ENCODE results near the gene LMF1. TPM values are rescaled to one million over a fixed set of nuclear protein-coding genes. Genes with fewer than 3 reads are reported as not detected.

LMF1 gene
- total and polyA plus RNA-seq, 4 donors, result 8.8 to 75.0 (median 28.3) TPM

DNA sequence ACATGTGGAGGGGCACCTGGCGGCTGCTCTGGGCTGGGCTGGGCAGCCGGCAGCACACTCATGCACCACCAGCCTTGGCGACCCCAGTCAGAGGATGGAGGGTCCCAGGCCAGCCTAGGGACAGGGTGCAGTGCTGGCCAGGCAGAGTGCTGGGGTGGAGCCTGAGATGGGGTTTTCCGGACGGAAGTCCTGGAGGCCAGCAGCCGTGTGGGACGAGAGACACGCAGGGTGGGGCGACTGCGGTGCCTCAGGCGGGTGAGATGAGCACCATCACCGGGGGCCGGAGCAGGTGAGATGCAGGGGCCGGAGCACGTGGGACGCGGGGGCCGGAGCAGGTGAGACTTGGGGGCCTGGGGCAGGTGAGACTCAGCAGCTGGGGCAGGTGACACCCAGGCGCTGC is 55.2 kb downstream of the LMF1 start:
- intact Hi-C loops (cut with DNase I), result no loop called here
- H3K9me3 ChIP-seq (ENCODE audit: control insufficient read depth, low read length), result no peaks in the 10 kb centered on the region
- no peaks in the 10 kb centered on the region for H3K27me3 ChIP-seq (ENCODE audit: control insufficient read depth in 1 of 2, insufficient read depth in 2 of 2, low read length in 1 of 2)
- H3K36me3 ChIP-seq (ENCODE audit: control insufficient read depth in 1 of 2, insufficient read depth in 2 of 2, low read length in 1 of 2), result no peaks in the 10 kb centered on the region
- no peaks in the 10 kb centered on the region for H3K4me1 ChIP-seq (ENCODE audit: control insufficient read depth in 1 of 2, insufficient read depth in 2 of 2, low read length in 2 of 2)
- whole genome bisulfite sequencing, 2 donors, result 94% methylated on average over 19 of the region's 19 CpGs
- DNase-seq, result peak in 1 of 2 donors; percentile 70
- no peak overlapping the region for H3K4me3 ChIP-seq (ENCODE audit: low read length in 2 of 2)
- ATAC-seq (ENCODE audit: low FRiP score), result no peak
- H3K27ac ChIP-seq (ENCODE audit: low read depth in 1 of 2, low read length in 2 of 2), result no peak overlapping the region

DNA sequence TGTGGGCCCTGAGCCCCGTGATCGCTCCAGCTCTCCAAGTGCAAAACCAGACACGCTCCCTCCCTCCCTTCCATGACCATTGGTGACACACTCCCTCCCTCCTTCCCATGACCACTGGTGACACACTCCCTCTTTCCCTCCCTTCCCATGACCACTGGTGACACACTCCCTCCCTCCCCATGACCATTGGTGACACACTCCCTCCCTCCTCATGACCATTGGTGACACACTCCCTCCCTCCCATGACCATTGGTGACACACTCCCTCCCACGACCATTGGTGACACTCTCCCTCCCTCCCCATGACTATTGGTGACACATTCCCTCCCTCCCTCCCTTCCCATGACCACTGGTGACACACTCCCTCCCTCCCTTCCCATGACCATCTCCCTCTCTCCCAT is 56.3 kb downstream of the LMF1 start:
- WGBS, 2 donors, result 83 to 95% methylated on average over 4 of the region's 4 CpGs
- intact Hi-C loops (cut with DNase I), result no loop called here

DNA sequence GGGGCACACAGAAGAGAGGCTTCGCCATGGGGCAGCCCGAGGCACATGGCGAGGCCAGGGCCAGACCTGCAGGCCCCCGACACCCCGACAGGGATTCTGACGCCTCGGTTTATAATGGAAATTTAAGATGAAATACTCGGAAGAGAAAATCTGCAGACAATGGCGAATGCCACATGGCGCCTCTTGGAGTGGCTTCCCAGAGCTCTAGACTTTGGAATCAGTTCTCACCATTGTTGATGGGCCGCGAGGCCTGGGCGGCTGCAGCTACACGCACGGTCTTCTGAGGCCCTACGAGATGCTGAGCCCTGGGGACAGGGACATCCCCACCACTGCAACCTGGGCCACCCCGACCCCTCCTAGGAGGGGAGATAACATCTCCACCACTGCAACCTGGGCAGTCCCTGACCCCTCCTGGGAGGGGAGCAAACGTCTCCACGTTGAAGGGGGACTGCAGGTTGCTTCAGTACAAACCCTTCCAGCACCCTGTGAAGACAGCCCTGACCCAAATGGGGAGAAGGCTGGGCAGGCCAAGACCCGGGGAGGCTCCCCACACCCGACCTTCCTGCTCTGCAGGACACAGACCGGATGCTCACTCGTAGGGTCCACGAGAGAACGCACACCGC is 56.9 kb downstream of the LMF1 start:
- no peaks in the 10 kb centered on the region for H3K9me3 ChIP-seq (ENCODE audit: control insufficient read depth, low read length)
- WGBS, 2 donors, result 94% methylated on average over 26 of the region's 26 CpGs
- intact Hi-C loops (cut with DNase I), result no loop called here
- no peak overlapping the region for H3K27ac ChIP-seq (ENCODE audit: low read depth in 1 of 2, low read length in 2 of 2)
- H3K4me3 ChIP-seq (ENCODE audit: low read length in 2 of 2), result no peak overlapping the region
- H3K36me3 ChIP-seq (ENCODE audit: control insufficient read depth in 1 of 2, insufficient read depth in 2 of 2, low read length in 1 of 2), result no peaks in the 10 kb centered on the region
- ATAC-seq (ENCODE audit: low FRiP score) (no peak), DNase-seq (no peak)
- no peaks in the 10 kb centered on the region for H3K4me1 ChIP-seq (ENCODE audit: control insufficient read depth in 1 of 2, insufficient read depth in 2 of 2, low read length in 2 of 2)
- no peaks in the 10 kb centered on the region for H3K27me3 ChIP-seq (ENCODE audit: control insufficient read depth in 1 of 2, insufficient read depth in 2 of 2, low read length in 1 of 2)

More for the DNA sequence above, 56.3 kb downstream of the LMF1 start:
- no peaks in the 10 kb centered on the region for H3K27me3 ChIP-seq (ENCODE audit: control insufficient read depth in 1 of 2, insufficient read depth in 2 of 2, low read length in 1 of 2)
- H3K4me3 ChIP-seq (ENCODE audit: low read length in 2 of 2), result no peak overlapping the region
- H3K9me3 ChIP-seq (ENCODE audit: control insufficient read depth, low read length), result no peaks in the 10 kb centered on the region
- H3K27ac ChIP-seq (ENCODE audit: low read depth in 1 of 2, low read length in 2 of 2), result no peak overlapping the region
- DNase-seq (no peak), ATAC-seq (ENCODE audit: low FRiP score) (peak; percentile 63)
- no peaks in the 10 kb centered on the region for H3K4me1 ChIP-seq (ENCODE audit: control insufficient read depth in 1 of 2, insufficient read depth in 2 of 2, low read length in 2 of 2)
- H3K36me3 ChIP-seq (ENCODE audit: control insufficient read depth in 1 of 2, insufficient read depth in 2 of 2, low read length in 1 of 2), result no peaks in the 10 kb centered on the region

DNA sequence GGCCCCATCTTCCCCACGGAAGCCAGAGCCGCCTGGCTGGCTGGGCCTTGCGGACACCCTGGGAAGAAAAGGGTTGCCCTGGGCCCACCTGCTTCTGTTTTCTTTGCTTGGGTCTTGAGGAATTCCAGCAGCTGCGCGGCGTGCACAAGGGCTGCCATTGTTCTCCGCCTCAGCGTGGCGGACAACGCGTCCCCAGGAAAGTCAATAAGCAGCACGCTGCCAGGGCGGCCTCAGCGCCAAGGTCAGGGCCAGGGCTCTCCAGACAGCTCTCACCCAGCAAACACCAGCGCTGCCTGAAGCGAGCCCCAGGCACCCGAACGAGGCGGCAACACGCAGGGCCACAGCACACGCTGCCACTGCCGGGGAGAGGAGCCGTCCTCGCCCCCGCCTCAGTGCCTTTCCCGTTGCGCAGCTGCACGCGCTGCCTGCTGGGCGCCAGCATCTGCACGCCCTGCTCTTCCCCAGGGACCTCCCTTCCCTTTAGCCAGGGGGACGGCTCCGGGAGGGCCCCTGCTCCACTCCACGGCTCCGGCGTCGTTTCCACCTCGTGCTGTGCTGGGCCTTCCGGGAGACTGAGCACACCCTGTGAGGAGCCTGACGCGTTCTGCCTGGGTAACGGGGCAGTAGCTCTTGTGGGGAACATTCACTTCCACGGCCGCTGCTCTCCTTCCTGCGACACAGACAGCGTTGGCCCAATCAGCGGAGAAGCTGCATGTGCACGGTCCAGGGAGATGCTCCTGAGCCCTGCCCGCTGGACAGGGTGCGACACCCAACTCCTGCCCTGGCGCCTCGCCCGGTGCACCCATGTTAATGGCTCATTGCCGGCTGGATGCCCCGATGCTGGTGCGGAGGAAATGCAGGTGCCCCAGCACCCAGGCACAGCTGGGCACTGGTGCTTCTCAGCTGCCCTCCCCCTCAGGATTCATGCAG is 57.8 kb downstream of the LMF1 start:
- no peak for DNase-seq
- 81 to 84% methylated on average over 56 of the region's 56 CpGs for WGBS, 2 donors
- intact Hi-C loops (cut with DNase I), result no loop called here
- no peak for ATAC-seq (ENCODE audit: low FRiP score)
- H3K36me3 ChIP-seq (ENCODE audit: control insufficient read depth in 1 of 2, insufficient read depth in 2 of 2, low read length in 1 of 2), result no peaks in the 10 kb centered on the region
- H3K9me3 ChIP-seq (ENCODE audit: control insufficient read depth, low read length), result no peaks in the 10 kb centered on the region
- H3K4me3 ChIP-seq (ENCODE audit: low read length in 2 of 2), result no peak overlapping the region
- no peak overlapping the region for H3K27ac ChIP-seq (ENCODE audit: low read depth in 1 of 2, low read length in 2 of 2)
- H3K27me3 ChIP-seq (ENCODE audit: control insufficient read depth in 1 of 2, insufficient read depth in 2 of 2, low read length in 1 of 2), result no peaks in the 10 kb centered on the region
- no peaks in the 10 kb centered on the region for H3K4me1 ChIP-seq (ENCODE audit: control insufficient read depth in 1 of 2, insufficient read depth in 2 of 2, low read length in 2 of 2)

DNA sequence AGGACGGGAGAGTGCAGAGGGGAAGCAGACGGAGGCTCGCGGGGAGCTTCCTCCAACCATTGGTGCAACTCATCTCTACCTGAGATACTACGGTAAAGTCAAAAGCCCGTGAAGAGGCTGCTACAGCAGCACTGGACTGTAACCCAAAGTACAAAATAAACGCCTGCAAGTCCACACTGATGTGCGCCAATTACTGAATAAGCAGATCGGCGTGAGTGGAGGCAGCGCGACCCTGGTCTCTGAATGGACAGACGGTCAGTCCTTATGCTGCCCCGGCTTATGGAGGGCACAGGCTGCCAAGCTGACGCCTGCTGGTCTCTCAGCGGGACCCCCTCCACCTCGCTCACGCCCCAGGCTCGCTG is 58.5 kb downstream of the LMF1 start:
- Histone ChIP-seq H3K9me3 (ENCODE audit: control insufficient read depth, low read length) (peaks cover 2% of the 10 kb centered on the region), H3K4me3 (ENCODE audit: low read length in 2 of 2) (no peak overlapping the region), H3K27ac (ENCODE audit: low read depth in 1 of 2, low read length in 2 of 2) (no peak overlapping the region), H3K27me3 (ENCODE audit: control insufficient read depth in 1 of 2, insufficient read depth in 2 of 2, low read length in 1 of 2) (no peaks in the 10 kb centered on the region), H3K4me1 (ENCODE audit: control insufficient read depth in 1 of 2, insufficient read depth in 2 of 2, low read length in 2 of 2) (no peaks in the 10 kb centered on the region), H3K36me3 (ENCODE audit: control insufficient read depth in 1 of 2, insufficient read depth in 2 of 2, low read length in 1 of 2) (peaks cover 0 to 2% of the 10 kb centered on the region in 2 donors)
- no peak for ATAC-seq (ENCODE audit: low FRiP score)
- intact Hi-C loops (cut with DNase I), result no loop called here
- no peak for DNase-seq
- WGBS, 2 donors, result 95 to 97% methylated on average over 19 of the region's 19 CpGs

DNA sequence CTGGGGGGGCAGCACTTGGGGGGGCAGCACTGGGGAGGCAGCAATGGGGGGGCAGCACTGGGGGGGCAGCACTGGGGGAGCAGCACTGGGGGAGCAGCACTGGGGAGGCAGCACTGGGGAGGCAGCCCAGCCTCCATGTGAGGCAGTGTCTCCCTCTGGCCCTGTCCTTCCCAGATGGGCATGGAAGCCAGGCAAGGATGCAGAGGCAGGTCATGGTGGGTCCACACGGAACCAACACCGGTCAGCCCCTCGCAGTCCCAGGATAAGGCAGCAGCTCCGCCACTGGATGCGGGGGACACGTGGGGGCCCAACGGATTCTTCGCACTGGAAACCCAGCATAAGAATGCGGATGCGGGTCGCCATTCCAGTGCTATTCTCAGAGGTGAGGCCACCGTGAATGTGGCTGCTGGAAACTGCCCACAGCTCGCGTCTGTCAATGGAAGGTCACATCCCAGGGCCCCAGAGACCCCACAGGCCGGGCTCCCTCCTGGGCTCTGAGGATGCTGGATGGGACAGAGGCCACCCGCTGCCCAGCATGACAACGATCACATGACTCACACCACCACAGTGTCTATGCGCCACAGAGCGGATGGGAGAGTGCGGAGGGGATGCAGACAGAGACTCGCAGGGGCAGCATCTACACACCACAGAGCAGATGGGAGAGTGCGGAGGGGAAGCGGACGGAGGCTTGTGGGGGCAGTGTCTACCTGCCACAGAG is 59.0 kb downstream of the LMF1 start:
- Histone ChIP-seq H3K36me3 (ENCODE audit: control insufficient read depth in 1 of 2, insufficient read depth in 2 of 2, low read length in 1 of 2) (peaks cover 0 to 2% of the 10 kb centered on the region in 2 donors), H3K4me1 (ENCODE audit: control insufficient read depth in 1 of 2, insufficient read depth in 2 of 2, low read length in 2 of 2) (no peaks in the 10 kb centered on the region), H3K9me3 (ENCODE audit: control insufficient read depth, low read length) (peaks cover 2% of the 10 kb centered on the region), H3K27ac (ENCODE audit: low read depth in 1 of 2, low read length in 2 of 2) (no peak overlapping the region), H3K4me3 (ENCODE audit: low read length in 2 of 2) (no peak overlapping the region), H3K27me3 (ENCODE audit: control insufficient read depth in 1 of 2, insufficient read depth in 2 of 2, low read length in 1 of 2) (no peaks in the 10 kb centered on the region)
- WGBS, 2 donors, result 92 to 96% methylated on average over 23 to 24 of the region's 24 CpGs
- DNase-seq (no peak), ATAC-seq (ENCODE audit: low FRiP score) (no peak)
- intact Hi-C loops (cut with DNase I), result no loop called here

DNA sequence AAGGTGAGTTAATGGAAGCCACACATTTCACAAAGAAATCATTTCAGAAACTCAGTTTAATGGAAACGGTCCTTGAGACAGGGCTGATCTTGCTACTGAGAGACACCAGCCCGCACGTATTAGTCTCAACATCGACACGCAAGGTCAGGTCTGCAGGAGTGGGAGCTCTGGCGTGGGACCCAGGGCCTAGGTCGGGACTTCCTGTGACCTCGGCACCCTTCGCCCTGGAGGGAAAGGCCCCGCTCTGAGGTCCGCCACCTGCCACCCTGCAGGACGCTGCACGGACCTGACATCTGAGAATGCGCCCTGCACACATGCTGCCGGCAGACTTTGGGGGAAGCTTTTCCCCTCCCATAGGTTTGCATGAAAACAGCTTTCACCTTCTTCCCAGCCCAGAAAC is 59.7 kb downstream of the LMF1 start:
- Histone ChIP-seq H3K27ac (ENCODE audit: low read depth in 1 of 2, low read length in 2 of 2) (no peak overlapping the region), H3K9me3 (ENCODE audit: control insufficient read depth, low read length) (peaks cover 2% of the 10 kb centered on the region), H3K27me3 (ENCODE audit: control insufficient read depth in 1 of 2, insufficient read depth in 2 of 2, low read length in 1 of 2) (no peaks in the 10 kb centered on the region), H3K4me3 (ENCODE audit: low read length in 2 of 2) (no peak overlapping the region), H3K36me3 (ENCODE audit: control insufficient read depth in 1 of 2, insufficient read depth in 2 of 2, low read length in 1 of 2) (peaks cover 0 to 2% of the 10 kb centered on the region in 2 donors), H3K4me1 (ENCODE audit: control insufficient read depth in 1 of 2, insufficient read depth in 2 of 2, low read length in 2 of 2) (no peaks in the 10 kb centered on the region)
- DNase-seq, result no peak
- no peak for ATAC-seq (ENCODE audit: low FRiP score)
- 92% methylated on average over 15 of the region's 15 CpGs for WGBS, 2 donors
- intact Hi-C loops (cut with DNase I), result no loop called here

DNA sequence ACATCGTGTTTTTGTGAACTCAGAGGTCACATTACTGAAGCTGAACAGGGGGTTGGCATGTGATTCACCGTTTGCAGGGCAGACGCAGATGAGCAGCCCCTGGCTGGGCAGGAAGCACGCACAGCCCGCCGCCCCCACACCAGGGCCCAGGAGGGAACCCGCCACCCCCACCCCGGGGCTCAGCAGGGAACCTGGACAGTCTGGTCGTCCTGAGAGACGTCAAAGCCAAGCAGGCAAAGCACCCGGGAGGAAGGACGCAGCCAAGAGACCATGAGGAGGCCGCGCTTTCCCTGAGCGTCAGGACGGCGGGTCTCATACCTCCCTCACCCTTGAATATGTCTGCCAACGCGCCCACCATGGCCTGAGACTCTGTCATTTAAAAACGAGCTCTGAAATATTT is 60.6 kb downstream of the LMF1 start:
- Histone ChIP-seq H3K4me1 (ENCODE audit: control insufficient read depth in 1 of 2, insufficient read depth in 2 of 2, low read length in 2 of 2) (no peaks in the 10 kb centered on the region), H3K27ac (ENCODE audit: low read depth in 1 of 2, low read length in 2 of 2) (no peak overlapping the region), H3K27me3 (ENCODE audit: control insufficient read depth in 1 of 2, insufficient read depth in 2 of 2, low read length in 1 of 2) (no peaks in the 10 kb centered on the region), H3K4me3 (ENCODE audit: low read length in 2 of 2) (no peak overlapping the region), H3K36me3 (ENCODE audit: control insufficient read depth in 1 of 2, insufficient read depth in 2 of 2, low read length in 1 of 2) (peaks cover 0 to 2% of the 10 kb centered on the region in 2 donors), H3K9me3 (ENCODE audit: control insufficient read depth, low read length) (peaks cover 2% of the 10 kb centered on the region)
- DNase-seq, result no peak
- 82 to 85% methylated on average over 20 of the region's 20 CpGs for WGBS, 2 donors
- intact Hi-C loops (cut with DNase I), result no loop called here
- no peak for ATAC-seq (ENCODE audit: low FRiP score)

All from aorta (tissue), 5 donors.